Breast epithelium (tissue), 3 donors: ENCODE results near the gene TRIM24.

Experiments used
- POLR2A ChIP-seq: fragments of 450-650 bp; IDR thresholded peaks from one replicate; pipeline ENCODE4 v1.6.1; 2016; ENCODE audit warnings: antibody characterized with exemption, mild to moderate bottlenecking, moderate library complexity
- POLR2AphosphoS5 ChIP-seq, 3 donors: sonication (generic); formaldehyde crosslinking; IDR thresholded peaks; one replicate each; pipeline ENCODE4 v1.6.1; 2017; ENCODE audit warnings: antibody characterized with exemption in 3 of 3
- TF ChIP-seq, protein P1 (sequence below), 3 donors: fragments of 450-650 bp; IDR thresholded peaks; one replicate each; pipeline ENCODE4 v1.5.1; 2016 to 2017; ENCODE audit warnings: antibody characterized with exemption in 3 of 3, mild to moderate bottlenecking in 3 of 3, moderate library complexity in 3 of 3

DNA sequence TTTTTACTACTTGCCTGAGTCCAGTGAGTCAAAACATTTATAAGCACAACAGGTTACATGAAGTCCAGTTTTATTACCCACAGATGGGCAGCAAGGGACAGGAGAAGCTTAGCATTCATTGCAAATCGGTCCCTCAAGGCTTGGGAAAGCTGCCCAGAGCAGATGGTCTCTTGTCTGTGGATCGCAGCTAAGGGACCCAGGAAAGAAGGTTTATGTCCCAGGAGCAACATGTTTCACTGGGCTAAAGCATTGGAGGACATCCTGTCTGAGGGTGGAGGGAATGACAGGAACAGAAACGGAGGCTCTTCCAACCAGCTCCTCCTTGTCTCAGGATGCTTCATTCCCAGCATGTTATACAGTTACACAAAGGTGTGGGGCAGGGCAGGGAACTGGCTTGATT, 39.3 kb downstream of the TRIM24 start:
- TF ChIP-seq, protein P1, sequence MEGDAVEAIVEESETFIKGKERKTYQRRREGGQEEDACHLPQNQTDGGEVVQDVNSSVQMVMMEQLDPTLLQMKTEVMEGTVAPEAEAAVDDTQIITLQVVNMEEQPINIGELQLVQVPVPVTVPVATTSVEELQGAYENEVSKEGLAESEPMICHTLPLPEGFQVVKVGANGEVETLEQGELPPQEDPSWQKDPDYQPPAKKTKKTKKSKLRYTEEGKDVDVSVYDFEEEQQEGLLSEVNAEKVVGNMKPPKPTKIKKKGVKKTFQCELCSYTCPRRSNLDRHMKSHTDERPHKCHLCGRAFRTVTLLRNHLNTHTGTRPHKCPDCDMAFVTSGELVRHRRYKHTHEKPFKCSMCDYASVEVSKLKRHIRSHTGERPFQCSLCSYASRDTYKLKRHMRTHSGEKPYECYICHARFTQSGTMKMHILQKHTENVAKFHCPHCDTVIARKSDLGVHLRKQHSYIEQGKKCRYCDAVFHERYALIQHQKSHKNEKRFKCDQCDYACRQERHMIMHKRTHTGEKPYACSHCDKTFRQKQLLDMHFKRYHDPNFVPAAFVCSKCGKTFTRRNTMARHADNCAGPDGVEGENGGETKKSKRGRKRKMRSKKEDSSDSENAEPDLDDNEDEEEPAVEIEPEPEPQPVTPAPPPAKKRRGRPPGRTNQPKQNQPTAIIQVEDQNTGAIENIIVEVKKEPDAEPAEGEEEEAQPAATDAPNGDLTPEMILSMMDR (IDR thresholded peaks at IDR 0.05): no peak
- TF ChIP-seq POLR2A (no peak), POLR2AphosphoS5 (IDR thresholded peaks at IDR 0.05) (no peak)
